Measurements from ENCODE around the gene MLXIP.

MLXIP gene, protein sequence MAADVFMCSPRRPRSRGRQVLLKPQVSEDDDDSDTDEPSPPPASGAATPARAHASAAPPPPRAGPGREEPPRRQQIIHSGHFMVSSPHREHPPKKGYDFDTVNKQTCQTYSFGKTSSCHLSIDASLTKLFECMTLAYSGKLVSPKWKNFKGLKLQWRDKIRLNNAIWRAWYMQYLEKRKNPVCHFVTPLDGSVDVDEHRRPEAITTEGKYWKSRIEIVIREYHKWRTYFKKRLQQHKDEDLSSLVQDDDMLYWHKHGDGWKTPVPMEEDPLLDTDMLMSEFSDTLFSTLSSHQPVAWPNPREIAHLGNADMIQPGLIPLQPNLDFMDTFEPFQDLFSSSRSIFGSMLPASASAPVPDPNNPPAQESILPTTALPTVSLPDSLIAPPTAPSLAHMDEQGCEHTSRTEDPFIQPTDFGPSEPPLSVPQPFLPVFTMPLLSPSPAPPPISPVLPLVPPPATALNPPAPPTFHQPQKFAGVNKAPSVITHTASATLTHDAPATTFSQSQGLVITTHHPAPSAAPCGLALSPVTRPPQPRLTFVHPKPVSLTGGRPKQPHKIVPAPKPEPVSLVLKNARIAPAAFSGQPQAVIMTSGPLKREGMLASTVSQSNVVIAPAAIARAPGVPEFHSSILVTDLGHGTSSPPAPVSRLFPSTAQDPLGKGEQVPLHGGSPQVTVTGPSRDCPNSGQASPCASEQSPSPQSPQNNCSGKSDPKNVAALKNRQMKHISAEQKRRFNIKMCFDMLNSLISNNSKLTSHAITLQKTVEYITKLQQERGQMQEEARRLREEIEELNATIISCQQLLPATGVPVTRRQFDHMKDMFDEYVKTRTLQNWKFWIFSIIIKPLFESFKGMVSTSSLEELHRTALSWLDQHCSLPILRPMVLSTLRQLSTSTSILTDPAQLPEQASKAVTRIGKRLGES

DNA sequence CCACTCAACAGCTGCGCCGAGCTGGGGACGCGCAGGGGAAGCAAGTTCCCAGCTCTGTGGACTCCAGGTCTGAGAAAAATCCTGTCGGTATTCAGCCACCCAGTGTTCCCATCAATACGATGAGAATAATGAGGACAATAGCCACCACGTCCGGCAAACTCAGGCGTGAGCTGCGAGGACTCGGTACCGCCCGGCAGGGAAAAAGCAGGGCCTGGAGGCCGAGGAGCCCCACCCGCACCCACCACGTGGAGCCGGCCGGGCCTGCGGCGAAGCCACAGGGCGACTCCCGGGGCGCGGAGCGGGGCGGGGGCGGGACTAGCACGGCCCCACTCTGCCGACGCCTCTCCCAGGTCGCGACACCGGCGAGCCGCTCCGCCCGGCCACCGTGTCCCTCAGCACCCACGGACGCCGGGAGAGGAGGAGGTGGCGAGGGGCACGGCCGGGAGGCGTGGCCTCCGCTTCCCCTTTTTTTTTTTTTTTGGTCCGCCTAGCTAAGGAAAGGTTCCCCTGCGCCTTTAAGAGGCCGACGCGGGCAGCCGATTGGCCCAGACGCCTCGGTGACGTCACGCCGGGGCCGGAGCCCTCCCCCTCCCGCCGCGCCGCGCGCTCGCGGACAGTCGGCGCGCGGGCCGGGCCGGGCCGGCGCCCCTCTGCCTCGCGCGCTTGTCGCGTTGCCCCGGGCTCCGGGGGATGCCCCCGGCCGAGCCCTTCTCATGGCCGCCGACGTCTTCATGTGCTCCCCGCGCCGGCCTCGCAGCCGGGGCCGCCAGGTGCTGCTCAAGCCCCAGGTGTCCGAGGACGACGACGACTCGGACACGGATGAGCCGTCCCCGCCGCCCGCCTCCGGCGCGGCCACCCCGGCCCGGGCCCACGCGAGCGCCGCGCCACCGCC is at the start of gene MLXIP:
TSS of gene MLXIP (plus strand) at position 616 of the 892 bp plus-strand sequence. CDS start at position 714, 98 bp downstream.
- TF ChIP-seq, protein P1, sequence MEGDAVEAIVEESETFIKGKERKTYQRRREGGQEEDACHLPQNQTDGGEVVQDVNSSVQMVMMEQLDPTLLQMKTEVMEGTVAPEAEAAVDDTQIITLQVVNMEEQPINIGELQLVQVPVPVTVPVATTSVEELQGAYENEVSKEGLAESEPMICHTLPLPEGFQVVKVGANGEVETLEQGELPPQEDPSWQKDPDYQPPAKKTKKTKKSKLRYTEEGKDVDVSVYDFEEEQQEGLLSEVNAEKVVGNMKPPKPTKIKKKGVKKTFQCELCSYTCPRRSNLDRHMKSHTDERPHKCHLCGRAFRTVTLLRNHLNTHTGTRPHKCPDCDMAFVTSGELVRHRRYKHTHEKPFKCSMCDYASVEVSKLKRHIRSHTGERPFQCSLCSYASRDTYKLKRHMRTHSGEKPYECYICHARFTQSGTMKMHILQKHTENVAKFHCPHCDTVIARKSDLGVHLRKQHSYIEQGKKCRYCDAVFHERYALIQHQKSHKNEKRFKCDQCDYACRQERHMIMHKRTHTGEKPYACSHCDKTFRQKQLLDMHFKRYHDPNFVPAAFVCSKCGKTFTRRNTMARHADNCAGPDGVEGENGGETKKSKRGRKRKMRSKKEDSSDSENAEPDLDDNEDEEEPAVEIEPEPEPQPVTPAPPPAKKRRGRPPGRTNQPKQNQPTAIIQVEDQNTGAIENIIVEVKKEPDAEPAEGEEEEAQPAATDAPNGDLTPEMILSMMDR (IDR thresholded peaks at IDR 0.05; ENCODE audit: low read depth, low read length), result no peak
- DNase-seq (ENCODE audit: low read depth in 2 of 2), result peak; percentile 95
- H3K4me3 ChIP-seq (replicated peaks in 1 of 2; ENCODE audit: low read depth in 2 of 2, low read length in 2 of 2), result peak within 1 kb of the TSS; percentile 90 to 92

DNA sequence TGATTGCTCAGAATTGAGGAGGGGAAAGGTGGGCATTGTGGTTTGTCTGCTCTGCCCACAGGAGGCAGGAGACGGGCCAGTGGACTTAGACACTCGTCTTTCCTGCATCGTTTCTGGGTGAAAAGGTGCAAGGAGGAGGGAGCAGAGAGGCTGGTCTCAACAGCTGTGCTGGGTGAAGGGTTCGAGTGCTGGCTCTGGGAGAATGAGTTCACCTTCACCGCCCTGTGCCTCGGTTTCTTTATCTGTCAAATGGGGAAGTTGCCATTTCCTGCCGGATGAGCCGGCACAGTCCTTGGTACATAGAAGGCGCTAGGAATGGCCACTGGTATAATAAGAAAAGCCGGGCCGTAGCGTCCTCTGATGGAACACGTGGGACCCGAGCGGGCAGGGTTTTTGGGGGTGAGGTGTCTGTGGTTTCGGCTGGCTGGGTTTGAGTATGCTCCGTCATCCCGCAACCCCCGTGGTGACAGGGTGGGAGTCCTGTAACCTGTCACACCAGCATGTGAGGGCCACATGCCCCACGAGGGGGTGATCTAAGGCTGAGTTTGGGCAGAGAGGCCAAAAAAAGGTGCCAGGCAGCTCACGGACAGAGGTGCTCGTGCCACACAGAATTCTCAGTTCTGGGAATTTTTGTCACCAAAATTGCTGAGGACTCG is 49.5 kb upstream of the MLXIP start:
- TF ChIP-seq, protein P1 (IDR thresholded peaks at IDR 0.05; ENCODE audit: low read depth, low read length), result no peak
- no peak for DNase-seq (ENCODE audit: low read depth in 2 of 2)
- no peak overlapping the region for H3K4me3 ChIP-seq (replicated peaks in 1 of 2; ENCODE audit: low read depth in 2 of 2, low read length in 2 of 2)

DNA sequence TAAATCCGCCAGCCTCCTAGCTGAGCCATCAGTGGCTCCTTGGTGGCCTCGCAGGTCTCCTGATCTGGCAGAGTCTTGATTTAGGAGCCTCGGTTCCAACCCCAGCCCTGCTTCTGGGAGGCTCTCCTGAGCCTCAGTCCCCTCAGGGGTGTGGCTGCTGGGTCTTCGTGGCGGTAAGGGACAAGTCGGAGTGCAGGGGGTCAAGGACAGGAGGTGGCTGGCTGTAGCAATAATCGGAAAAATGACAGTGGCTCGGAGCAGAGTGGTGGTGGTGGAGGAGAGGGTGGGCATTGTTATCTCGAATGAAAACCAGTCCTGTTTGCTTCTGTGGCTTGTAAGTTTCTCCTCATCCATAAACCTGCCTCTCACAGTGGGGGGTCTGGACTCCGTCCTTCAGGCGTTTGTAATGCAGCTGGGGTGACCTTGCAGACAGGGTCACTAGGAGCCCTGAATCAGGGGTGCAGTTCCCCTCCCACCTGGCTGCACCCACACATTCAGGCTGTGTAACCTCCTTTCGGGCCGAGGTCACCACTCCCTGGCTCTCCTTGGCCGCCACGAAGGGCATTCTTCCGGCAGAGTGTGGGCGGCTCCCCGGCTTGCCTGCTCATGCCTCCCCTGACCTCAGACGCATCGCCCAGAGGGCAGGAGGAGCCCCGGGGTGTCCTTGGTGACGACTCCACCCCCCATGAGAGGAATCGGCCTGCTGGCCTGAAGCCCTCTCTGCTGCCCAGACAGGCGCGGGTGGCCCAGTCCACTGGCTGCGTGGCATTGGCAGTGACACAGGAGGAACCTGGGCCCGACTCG is 48.7 kb upstream of the MLXIP start:
- DNase-seq (ENCODE audit: low read depth in 2 of 2), result no peak
- H3K4me3 ChIP-seq (replicated peaks in 1 of 2; ENCODE audit: low read depth in 2 of 2, low read length in 2 of 2), result no peak overlapping the region
- TF ChIP-seq, protein P1 (IDR thresholded peaks at IDR 0.05; ENCODE audit: low read depth, low read length), result no peak

DNA sequence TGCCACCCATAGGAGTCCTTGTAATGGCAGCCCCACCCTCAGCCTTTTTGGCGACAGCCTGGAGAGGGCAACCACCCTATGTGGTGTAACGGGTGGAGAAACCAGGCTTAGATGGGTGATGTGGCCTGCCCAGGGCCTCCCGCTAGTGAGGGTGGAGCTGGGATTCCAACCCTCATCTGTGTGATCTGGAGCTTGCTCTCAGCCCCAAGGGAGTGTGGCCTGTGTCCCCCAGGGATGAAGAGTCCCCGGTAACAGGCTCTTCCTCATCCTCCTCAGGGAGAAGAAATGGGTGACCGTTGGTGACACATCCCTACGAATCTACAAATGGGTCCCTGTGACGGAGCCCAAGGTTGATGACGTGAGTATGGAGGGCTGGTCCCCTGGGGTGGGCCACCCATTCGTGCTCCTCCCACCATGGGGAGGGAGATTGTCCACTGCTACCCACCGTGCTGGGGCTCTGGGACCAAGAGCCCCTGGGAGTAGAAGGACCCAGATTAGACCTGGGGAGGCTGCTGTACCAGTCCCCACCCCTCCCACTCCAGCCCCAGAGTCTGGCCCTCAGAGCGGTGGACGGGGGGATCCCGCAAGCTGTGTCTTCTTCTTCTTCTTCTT is 48.0 kb upstream of the MLXIP start:
- TF ChIP-seq, protein P1 (IDR thresholded peaks at IDR 0.05; ENCODE audit: low read depth, low read length), result no peak
- H3K4me3 ChIP-seq (replicated peaks in 1 of 2; ENCODE audit: low read depth in 2 of 2, low read length in 2 of 2), result no peak overlapping the region
- no peak for DNase-seq (ENCODE audit: low read depth in 2 of 2)

DNA sequence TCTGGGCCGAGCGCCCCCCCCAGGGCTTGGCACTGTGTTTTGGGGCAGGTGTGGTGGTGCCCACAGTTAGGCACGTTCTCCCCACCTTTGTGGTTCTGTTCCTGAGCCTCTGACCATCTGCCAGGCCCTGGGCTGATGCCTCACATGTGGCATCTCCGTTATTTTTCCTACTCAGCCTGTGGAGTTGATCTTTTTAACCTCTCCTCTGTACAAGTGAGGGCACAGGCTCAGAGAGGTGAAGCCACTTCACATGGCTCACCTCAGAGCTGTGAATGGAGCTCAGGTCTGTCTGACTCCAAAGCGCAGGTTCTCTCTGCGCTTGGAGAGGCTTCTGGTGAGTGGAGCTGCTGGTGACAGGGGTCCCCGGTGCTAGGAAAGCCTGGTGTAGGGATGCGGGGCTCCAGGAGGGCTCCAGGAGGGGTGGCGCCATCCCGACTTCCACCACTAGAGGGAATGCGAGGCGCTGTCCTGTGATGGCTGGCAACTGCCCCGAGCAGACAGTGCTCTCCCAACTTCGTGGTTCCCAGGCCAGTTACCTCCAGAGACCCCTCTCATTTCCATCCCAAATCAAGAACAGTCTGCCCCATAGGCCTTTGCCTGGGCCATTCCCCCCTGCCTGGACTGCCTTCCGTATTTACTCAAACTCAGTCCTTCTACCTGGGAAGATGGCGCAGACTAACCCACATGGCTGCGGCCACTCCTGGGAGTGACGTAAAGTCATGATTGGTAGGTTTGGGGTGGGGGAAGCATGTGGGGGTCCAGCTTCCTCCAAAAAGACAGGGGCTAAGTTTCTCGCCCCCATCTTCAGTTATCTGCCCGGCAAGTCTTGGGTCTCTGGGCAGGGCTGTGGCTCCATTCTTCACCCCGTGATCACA is 47.0 kb upstream of the MLXIP start:
- H3K4me3 ChIP-seq (replicated peaks in 1 of 2; ENCODE audit: low read depth in 2 of 2, low read length in 2 of 2), result no peak overlapping the region
- DNase-seq (ENCODE audit: low read depth in 2 of 2), result peak; percentile 36
- TF ChIP-seq, protein P1 (IDR thresholded peaks at IDR 0.05; ENCODE audit: low read depth, low read length), result peak; percentile 88
